ENCODE results near the gene TMEM236. TPM values are rescaled to one million over a fixed set of nuclear protein-coding genes. Genes with fewer than 3 reads are reported as not detected.

Gene TMEM236
- total and polyA plus RNA-seq, 2 experiments from 2014 or later, result 0.20 TPM; not detected in 1

- no peaks in the 10 kb centered on the region for H3K36me3 ChIP-seq
- no peaks in the 10 kb centered on the region for H3K9me3 ChIP-seq (ENCODE audit: low read depth)
- TF ChIP-seq CTCF (IDR thresholded peaks at IDR 0.05; ENCODE audit: low read depth, low read length), result no peak
- no peak overlapping the region for H3K4me3 ChIP-seq
- H3K27me3 ChIP-seq, result no peaks in the 10 kb centered on the region
- peaks cover 7% of the 10 kb centered on the region for H3K4me1 ChIP-seq (ENCODE audit: low read depth)
- DNase-seq (ENCODE audit: low read depth in 1 of 2, low spot score in 1 of 2), result peak in 1 of 2 donors; percentile 51
- no peak overlapping the region for H3K27ac ChIP-seq
These were observed 16.6 kb upstream of the TMEM236 start for GRCh38 chr10:17735166-17735941.

GRCh38 chr10:17736223-17736622 is 15.8 kb upstream of the TMEM236 start:
- H3K4me3 ChIP-seq, result no peak overlapping the region
- H3K36me3 ChIP-seq, result no peaks in the 10 kb centered on the region
- no peak for DNase-seq (ENCODE audit: low read depth in 1 of 2, low spot score in 1 of 2)

GRCh38 chr10:17737027-17737965 is 14.7 kb upstream of the TMEM236 start:
- peak; percentile 56 for TF ChIP-seq CTCF (IDR thresholded peaks at IDR 0.05; ENCODE audit: low read depth, low read length)
- H3K27me3 ChIP-seq, result no peaks in the 10 kb centered on the region
- peaks cover 7% of the 10 kb centered on the region for H3K4me1 ChIP-seq (ENCODE audit: low read depth)
- no peaks in the 10 kb centered on the region for H3K36me3 ChIP-seq
- no peak overlapping the region for H3K27ac ChIP-seq
- H3K4me3 ChIP-seq, result no peak overlapping the region
- DNase-seq (ENCODE audit: low read depth in 1 of 2, low spot score in 1 of 2), result peak; percentile 59 to 65
- H3K9me3 ChIP-seq (ENCODE audit: low read depth), result no peaks in the 10 kb centered on the region

More at GRCh38 chr10:17736223-17736622, 15.8 kb upstream of the TMEM236 start:
- peaks cover 7% of the 10 kb centered on the region for H3K4me1 ChIP-seq (ENCODE audit: low read depth)
- no peak overlapping the region for H3K27ac ChIP-seq
- no peak for TF ChIP-seq CTCF (IDR thresholded peaks at IDR 0.05; ENCODE audit: low read depth, low read length)
- no peaks in the 10 kb centered on the region for H3K27me3 ChIP-seq
- no peaks in the 10 kb centered on the region for H3K9me3 ChIP-seq (ENCODE audit: low read depth)

- H3K27me3 ChIP-seq, result no peaks in the 10 kb centered on the region
- no peak overlapping the region for H3K4me3 ChIP-seq
- peaks cover 9% of the 10 kb centered on the region for H3K4me1 ChIP-seq (ENCODE audit: low read depth)
- no peak for DNase-seq (ENCODE audit: low read depth in 1 of 2, low spot score in 1 of 2)
- H3K36me3 ChIP-seq, result no peaks in the 10 kb centered on the region
- no peak overlapping the region for H3K27ac ChIP-seq
- H3K9me3 ChIP-seq (ENCODE audit: low read depth), result no peaks in the 10 kb centered on the region
- TF ChIP-seq CTCF (IDR thresholded peaks at IDR 0.05; ENCODE audit: low read depth, low read length), result no peak
These were observed 11.3 kb upstream of the TMEM236 start for GRCh38 chr10:17740668-17741067.

GRCh38 chr10:17742918-17743317 is 9.1 kb upstream of the TMEM236 start:
- H3K27me3 ChIP-seq, result no peaks in the 10 kb centered on the region
- H3K36me3 ChIP-seq, result no peaks in the 10 kb centered on the region
- H3K4me1 ChIP-seq (ENCODE audit: low read depth), result peaks cover 7% of the 10 kb centered on the region
- H3K27ac ChIP-seq, result no peak overlapping the region
- peak; percentile 81 for TF ChIP-seq CTCF (IDR thresholded peaks at IDR 0.05; ENCODE audit: low read depth, low read length)
- H3K9me3 ChIP-seq (ENCODE audit: low read depth), result no peaks in the 10 kb centered on the region
- DNase-seq (ENCODE audit: low read depth in 1 of 2, low spot score in 1 of 2), result peak; percentile 54 to 76
- no peak overlapping the region for H3K4me3 ChIP-seq
